ENCODE results near the gene ALOX15B.

The ALOX15B gene, protein sequence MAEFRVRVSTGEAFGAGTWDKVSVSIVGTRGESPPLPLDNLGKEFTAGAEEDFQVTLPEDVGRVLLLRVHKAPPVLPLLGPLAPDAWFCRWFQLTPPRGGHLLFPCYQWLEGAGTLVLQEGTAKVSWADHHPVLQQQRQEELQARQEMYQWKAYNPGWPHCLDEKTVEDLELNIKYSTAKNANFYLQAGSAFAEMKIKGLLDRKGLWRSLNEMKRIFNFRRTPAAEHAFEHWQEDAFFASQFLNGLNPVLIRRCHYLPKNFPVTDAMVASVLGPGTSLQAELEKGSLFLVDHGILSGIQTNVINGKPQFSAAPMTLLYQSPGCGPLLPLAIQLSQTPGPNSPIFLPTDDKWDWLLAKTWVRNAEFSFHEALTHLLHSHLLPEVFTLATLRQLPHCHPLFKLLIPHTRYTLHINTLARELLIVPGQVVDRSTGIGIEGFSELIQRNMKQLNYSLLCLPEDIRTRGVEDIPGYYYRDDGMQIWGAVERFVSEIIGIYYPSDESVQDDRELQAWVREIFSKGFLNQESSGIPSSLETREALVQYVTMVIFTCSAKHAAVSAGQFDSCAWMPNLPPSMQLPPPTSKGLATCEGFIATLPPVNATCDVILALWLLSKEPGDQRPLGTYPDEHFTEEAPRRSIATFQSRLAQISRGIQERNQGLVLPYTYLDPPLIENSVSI

DNA sequence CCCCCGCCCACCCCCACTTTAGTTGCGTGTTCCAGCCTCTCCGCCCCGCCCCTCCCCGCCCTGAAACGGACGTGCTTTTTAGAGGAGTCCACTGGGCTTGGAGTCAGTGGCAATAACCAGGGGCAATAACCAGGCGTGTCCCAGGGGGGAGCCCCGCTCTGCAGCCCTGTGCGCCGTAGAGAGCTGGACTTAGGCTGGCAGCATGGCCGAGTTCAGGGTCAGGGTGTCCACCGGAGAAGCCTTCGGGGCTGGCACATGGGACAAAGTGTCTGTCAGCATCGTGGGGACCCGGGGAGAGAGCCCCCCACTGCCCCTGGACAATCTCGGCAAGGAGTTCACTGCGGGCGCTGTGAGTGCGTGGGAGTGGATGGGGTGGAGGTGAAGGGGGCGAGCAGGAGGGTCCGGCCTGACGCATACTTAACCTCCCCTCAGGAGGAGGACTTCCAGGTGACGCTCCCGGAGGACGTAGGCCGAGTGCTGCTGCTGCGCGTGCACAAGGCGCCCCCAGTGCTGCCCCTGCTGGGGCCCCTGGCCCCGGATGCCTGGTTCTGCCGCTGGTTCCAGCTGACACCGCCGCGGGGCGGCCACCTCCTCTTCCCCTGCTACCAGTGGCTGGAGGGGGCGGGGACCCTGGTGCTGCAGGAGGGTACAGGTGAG, at the start of gene ALOX15B:
Gene ALOX15B (plus strand): TSS at position 106 of the 657 bp plus-strand sequence. CDS start 97 bp downstream, at position 203.
- no peak for DNase-seq
- peak; percentile 37 for ATAC-seq

DNA sequence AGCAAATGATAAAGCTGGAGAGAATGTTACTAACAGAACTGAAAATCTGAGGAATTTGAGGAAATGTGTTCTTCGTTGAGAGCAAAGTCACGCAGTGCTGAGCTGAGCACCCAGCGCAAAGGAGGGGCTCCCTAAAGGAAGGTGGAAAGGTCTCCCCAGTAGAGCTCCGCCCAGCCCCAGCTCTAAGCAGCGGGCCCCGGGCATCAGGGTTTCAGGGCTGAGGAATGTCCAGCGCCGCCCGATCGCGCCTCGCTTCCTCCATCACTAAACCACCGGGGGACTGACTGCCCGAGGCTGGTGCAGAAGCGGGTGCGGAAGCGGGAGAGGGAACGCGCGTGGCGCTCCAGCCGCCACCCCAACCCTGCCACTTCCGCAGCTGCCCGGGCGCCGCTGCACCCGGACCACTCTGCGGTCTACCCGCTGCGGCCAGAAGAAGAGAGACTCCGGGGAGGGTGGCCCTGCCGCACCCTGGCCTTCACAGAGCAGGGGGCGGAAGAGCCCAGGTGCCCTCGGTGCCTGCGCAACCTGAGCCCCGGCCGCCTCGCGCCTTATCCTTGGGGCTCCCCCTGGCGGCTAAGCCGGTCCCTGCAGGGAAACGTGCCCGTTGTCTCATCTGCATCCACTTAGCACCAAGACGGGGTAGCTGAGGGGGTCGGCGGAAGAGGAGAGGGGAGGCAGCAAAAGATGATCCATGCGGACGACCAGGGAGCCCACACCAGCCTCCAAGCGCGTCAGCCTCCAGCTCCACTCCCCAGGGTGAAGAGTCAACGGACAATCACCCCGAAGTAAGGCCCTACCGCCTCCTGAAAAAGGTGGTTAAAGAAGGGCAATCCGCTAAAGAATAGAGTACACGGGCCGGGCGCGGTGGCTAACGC, 48.8 kb upstream of the ALOX15B start:
- DNase-seq = peak; percentile 97
- ATAC-seq = peak; percentile 89

DNA sequence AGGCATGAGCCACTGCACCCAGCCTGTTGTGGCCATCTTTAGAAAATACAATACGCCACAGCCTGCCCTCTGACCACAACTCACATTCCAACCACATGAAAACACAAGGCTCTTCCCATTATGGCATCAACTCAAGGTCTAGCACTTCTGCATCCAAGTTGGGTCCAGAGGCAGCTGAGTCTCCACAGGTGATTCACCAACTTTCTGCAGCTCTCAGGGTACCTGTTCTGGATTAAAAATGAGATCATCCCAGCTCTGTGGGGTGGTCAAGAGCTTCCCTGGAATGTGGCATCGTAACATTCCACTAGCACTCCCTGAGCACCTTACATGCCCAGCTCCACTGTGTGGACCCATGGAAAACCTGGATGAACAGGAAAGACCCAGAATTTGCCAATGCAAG, 46.3 kb upstream of the ALOX15B start:
- DNase-seq = no peak
- no peak for ATAC-seq

DNA sequence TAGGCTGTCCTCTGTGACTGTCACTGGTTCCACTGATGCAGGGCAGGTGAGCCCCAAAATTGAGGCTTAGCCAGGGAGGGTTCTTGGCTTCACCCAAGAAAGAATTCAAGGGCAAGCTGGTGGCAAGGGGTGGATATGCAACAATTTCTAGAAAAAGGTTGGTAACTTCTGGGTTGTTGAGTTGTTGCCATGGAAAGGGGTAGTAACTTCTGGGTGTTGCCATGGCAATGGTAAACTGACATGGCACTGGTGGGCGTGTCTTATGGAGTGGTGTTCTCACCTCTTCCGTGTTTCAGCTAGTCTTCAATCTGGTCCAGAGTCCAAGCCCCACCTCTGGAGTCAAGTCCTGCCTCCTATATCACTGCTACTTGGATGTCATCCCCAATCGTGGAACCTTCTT, 45.9 kb upstream of the ALOX15B start:
- DNase-seq (no peak), ATAC-seq (no peak)

DNA sequence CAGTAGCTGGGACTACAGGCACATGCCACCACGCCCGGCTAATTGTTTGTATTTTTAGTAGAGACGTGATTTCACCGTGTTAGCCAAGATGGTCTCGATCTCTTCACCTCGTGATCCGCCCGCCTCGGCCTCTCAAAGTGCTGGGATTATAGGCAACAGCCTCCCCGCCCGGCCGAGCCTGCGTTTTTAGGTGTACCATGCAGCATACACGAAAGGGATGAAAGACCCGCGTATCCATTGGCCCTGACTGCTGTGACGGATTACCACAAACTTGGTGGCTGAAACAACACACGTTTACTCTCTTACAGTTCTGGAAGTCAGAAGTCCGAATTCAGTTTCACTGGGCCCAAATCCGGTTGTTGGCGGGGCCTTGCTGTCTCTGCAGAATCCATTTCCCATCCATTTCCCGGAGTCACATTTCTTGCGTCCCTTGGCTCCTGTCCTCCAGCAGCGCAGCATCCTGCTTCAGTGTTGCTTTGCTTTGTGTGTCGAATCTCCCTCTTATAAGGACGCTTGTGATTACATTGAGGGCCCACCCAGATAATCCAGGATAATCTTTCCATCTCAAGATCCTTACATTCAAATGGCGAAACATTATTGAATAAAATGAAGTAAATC, 44.8 kb upstream of the ALOX15B start:
- ATAC-seq = no peak
- DNase-seq = no peak

DNA sequence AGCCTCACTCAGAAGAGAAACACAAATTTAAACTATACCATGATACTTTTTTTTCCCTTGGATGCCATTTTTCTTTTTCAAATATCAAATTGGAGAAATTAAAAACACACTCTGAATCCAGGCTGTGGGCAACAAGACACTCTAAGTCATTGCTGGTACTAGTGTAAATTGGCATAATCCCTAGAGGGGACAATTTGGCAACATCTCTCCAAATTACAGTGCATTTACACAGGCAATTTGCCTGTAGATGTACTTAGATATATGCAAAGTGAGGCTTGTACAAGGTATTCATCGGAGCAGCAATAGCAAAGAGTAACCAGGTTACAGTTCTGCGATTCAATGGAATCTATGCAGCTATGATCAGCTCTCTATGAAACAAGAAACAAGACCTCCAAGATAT, 43.1 kb upstream of the ALOX15B start:
- no peak for ATAC-seq
- no peak for DNase-seq

DNA sequence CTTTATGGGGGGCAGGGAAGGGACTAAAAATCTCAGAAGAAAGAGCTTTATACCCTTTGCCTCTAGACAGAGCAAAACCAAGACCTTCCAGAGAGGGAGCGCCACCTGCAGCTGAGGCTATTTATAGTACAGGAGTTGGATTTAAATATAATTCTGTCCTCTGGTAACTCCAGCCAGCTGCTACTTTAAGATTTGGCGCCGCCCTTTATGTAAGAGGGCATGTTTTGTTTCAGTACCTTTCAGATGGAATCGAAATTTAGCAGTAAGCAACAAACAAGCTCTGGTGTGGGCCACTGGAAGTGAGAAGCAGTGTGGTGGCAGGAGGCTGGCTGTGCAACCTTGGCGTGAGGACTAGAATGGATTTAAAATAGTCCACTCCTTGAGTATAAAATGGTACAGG, 41.7 kb upstream of the ALOX15B start:
- peak; percentile 41 for DNase-seq
- ATAC-seq = peak; percentile 66

DNA sequence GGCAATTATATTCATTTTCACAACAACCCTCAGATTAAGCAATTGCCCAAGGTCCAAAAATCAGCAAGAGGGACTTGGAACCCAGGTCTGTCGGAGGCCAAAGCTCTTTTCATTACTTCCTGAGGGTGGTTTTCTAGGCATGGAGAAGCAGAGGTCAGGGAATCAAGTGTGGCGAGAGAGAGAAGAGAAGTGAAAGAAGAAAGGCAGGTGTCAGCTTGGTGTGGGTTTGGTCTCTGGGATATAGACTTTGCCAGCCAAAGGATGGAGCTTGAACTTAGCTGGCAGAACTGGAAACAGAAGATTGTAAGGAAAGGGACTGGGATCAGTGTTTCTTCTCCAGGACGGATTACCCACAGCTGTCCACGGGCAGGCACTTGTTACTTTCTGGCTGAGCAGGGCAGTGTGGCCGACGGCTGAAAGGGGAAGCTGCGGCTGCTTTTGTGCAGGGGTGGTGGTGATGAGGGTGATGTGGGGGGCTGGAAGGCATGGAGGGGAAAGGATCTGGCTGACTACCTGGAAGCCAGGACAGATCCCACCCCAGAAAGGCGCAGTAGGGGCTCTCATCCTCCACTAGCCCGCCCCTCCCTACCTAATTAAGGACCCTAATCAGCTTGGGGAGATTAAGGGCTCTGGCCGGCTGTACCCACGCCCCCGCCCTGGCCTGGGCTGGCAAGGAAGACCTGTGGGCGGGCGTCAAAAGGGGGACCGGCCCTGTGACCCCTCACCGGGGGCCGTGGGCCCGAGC, 36.7 kb upstream of the ALOX15B start, which contains the start of gene GUCY2D:
Gene GUCY2D (plus strand): TSS at position 640 of the 745 bp plus-strand sequence. CDS start 433 bp downstream, outside the sequence.
- no peak for ATAC-seq
- DNase-seq = no peak

DNA sequence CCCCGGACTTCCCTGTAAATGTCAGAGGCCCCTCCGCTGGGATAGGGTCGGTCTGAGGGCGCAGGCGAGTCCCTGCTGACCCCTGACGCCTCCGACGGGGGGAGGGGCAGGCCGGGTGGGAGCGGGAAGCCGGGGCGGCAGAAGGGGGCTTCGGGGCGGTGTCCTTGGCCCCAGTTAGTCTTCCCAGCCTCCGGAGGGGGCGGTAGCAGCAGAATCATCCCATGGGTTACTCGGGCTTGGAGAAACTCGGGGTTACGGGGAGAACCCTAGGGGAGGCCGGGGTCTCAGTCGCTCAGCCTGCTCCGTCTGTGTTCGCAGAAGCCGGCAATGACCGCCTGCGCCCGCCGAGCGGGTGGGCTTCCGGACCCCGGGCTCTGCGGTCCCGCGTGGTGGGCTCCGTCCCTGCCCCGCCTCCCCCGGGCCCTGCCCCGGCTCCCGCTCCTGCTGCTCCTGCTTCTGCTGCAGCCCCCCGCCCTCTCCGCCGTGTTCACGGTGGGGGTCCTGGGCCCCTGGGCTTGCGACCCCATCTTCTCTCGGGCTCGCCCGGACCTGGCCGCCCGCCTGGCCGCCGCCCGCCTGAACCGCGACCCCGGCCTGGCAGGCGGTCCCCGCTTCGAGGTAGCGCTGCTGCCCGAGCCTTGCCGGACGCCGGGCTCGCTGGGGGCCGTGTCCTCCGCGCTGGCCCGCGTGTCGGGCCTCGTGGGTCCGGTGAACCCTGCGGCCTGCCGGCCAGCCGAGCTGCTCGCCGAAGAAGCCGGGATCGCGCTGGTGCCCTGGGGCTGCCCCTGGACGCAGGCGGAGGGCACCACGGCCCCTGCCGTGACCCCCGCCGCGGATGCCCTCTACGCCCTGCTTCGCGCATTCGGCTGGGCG, 35.9 kb upstream of the ALOX15B start:
- no peak for DNase-seq
- ATAC-seq = no peak

DNA sequence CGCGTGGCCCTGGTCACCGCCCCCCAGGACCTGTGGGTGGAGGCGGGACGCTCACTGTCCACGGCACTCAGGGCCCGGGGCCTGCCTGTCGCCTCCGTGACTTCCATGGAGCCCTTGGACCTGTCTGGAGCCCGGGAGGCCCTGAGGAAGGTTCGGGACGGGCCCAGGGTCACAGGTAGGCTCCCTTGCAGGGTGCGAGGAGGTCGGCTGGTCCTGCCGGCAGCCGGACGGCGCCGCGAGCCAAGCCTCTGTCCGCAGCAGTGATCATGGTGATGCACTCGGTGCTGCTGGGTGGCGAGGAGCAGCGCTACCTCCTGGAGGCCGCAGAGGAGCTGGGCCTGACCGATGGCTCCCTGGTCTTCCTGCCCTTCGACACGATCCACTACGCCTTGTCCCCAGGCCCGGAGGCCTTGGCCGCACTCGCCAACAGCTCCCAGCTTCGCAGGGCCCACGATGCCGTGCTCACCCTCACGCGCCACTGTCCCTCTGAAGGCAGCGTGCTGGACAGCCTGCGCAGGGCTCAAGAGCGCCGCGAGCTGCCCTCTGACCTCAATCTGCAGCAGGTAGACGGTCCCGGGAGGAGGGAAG, 35.2 kb upstream of the ALOX15B start:
- no peak for DNase-seq
- ATAC-seq = no peak

DNA sequence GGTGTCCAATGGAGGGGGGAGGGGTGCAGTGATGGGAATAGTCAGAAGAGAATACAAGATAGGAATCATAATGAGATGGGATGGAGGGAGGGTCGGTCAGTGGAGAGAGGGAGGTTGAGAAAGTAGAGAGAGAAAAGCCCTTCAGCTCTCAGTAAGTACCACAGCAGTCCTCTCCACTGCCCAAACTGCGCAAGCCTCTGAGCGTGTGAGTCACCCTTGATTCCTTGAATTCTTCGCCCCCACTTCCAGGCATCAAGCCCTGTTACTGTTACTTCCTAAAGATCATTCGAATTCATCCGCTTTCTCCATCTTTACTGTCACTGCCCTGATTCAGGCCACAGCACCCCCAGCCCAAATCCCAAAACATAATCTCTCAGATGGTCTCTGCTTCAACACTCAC, 34.0 kb upstream of the ALOX15B start:
- DNase-seq (no peak), ATAC-seq (no peak)

DNA sequence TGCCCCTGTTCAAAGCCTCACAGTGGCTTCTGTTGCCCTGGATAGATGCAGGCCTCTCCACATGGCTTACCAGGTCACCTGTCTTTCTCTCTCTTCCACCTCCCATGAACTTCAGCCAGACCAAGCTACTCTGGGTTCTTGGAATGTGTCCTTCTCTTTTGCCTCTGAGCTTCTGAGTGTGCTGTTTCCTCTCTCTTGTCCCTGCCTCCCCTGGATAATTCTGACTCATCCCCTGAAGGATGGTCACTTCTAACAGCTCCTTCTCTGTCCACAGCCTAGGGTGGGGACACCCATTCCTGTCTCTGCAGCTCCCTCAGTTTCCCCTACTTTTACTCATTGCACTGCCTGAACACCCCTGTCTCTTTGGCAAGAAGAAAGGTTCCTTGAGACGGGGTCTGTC, 33.5 kb upstream of the ALOX15B start:
- ATAC-seq (no peak), DNase-seq (no peak)

DNA sequence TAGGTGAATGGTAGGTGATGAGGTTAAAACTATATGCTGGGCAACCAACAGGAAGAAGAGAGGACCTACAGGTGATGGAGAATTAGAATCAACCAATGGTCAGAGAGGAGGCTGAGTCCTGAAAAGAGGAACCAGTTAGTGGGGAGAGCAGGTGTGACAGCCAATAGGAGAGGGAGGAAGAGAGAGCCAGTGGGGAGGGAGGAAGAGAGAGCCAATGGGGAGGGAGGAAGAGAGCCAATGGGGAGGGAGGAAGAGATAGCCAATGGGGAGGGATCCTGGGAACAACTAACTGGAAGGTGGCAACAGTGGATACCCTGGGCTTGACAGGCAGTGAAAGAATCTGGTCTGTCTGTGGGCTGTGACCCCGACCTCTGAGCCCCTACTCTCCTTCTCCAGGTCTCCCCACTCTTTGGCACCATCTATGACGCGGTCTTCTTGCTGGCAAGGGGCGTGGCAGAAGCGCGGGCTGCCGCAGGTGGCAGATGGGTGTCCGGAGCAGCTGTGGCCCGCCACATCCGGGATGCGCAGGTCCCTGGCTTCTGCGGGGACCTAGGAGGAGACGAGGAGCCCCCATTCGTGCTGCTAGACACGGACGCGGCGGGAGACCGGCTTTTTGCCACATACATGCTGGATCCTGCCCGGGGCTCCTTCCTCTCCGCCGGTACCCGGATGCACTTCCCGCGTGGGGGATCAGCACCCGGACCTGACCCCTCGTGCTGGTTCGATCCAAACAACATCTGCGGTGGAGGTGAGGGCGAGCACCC, 32.7 kb upstream of the ALOX15B start:
- no peak for DNase-seq
- ATAC-seq = peak; percentile 34

DNA sequence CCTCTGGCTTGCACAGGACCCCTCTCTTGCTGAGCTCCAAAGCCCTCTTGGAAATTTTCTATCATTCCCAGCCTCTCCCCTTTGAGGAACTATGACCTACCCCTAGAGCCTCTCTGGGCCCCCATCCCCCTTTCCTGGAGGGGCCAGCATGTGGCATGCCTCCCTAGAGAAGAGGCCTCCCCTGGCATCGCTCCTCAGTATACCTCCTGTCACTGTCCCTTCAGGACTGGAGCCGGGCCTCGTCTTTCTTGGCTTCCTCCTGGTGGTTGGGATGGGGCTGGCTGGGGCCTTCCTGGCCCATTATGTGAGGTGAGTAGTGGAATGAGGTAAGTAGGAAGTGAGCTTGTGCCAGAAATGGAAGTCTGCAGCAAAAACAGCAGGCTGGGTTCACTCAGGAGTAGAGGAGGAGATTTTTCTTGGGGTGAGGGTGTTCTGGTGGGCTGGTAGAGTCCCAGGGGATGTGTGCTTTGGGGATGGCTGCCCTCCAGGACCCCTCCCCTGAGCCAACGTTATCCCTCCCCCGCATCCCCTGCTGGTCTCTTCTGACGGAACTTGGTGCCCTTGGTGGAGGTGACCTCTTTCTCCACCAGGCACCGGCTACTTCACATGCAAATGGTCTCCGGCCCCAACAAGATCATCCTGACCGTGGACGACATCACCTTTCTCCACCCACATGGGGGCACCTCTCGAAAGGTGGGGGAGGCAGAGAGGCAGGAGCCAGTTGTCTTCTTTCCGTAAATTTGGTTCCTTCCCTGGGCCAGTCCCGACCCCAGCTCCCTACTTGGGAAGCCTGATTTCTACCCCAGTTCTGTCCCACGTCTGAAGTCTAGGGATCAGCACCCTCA, 31.8 kb upstream of the ALOX15B start:
- ATAC-seq (no peak), DNase-seq (no peak)

DNA sequence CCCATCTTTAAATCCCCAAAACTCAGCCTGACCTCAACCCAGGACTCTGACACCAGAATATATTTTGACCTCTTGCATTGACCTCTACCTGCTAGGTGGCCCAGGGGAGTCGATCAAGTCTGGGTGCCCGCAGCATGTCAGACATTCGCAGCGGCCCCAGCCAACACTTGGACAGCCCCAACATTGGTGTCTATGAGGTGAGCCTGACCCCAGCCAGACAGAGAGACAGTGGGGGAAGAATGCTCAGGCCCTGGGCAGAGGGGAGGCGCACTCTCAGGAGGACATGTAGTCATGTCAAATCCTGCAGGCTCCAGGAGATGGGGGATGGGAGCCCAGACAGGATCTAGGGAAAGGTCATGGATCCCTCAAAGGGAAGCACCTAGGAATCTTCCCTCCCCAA, 31.0 kb upstream of the ALOX15B start:
- no peak for ATAC-seq

DNA sequence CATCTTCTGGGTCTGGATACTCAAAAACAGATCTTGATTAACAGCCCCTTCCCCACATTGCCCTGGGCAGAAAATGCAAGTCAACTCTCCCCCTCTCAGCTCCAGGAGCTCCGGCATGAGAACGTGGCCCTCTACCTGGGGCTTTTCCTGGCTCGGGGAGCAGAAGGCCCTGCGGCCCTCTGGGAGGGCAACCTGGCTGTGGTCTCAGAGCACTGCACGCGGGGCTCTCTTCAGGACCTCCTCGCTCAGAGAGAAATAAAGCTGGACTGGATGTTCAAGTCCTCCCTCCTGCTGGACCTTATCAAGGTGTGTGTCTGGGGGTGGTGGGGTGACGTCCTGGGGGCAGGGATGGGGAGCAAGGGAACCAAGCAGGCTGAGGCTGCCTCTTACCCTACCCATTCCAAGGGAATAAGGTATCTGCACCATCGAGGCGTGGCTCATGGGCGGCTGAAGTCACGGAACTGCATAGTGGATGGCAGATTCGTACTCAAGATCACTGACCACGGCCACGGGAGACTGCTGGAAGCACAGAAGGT, 26.7 kb upstream of the ALOX15B start:
- DNase-seq (no peak), ATAC-seq (no peak)

More for the DNA sequence above, 31.0 kb upstream of the ALOX15B start:
- DNase-seq = no peak

DNA sequence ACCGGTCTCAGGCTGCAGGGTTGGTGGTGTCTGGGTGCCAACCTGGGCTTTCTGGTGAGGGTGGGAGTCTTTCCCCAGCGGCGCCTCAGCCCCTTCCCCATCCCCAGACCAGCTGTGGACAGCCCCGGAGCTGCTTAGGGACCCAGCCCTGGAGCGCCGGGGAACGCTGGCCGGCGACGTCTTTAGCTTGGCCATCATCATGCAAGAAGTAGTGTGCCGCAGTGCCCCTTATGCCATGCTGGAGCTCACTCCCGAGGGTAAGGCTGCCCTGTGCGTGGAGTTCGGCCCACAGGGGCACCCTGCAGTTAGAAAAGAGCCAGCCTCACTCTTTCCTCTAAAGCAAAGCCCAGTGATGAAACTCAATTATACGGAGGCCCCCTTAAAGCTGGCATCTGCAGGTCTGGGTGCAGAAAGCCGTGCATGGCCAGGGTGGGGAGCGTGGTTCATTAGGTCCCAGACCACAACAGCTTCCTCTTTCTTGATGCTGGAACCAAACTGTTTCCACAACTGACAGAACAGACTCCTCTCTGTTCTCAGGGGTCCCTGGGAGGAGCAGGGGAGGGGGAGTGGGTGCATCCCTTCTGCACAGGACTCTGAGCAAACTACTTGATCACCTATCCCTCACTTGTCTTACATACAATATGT, 25.7 kb upstream of the ALOX15B start:
- DNase-seq (no peak), ATAC-seq (no peak)
